HAP-1 (cell line): ENCODE measurements around the gene ZNF638.
"Not testable (repeated sequence)": the region's sequence is repeated elsewhere in the genome, so short reads cannot be mapped to it uniquely, and the experiment has no call there.

Source experiments
- DNase-seq, 2 experiments: peaks; one replicate each; pipeline ENCODE4 v3.0.0-alpha.2; 2016 to 2020; ENCODE audit warnings: low spot score in 2 of 2
- H3K27me3 ChIP-seq: fragments of 250-450 bp; sonication (Bioruptor Pico); 2 replicates; pipeline ENCODE4 v1.5.1; 2020; ENCODE audit warnings: low read depth, mild to moderate bottlenecking, moderate library complexity
- H3K36me3 ChIP-seq: fragments of 250-450 bp; sonication (Bioruptor Pico); replicated peaks from 2 replicates; pipeline ENCODE4 v1.5.1; 2020; ENCODE audit warnings: mild to moderate bottlenecking
- H3K4me1 ChIP-seq: fragments of 250-450 bp; sonication (Bioruptor Pico); 2 replicates; pipeline ENCODE4 v1.5.1; 2020; ENCODE audit warnings: mild to moderate bottlenecking
- H3K4me3 ChIP-seq: fragments of 250-450 bp; sonication (Bioruptor Pico); 2 replicates; pipeline ENCODE4 v1.5.1; 2020; ENCODE audit warnings: mild to moderate bottlenecking, moderate library complexity
- H3K9me3 ChIP-seq: fragments of 250-450 bp; sonication (Bioruptor Pico); 2 replicates; pipeline ENCODE4 v1.5.1; 2020; ENCODE audit warnings: mild to moderate bottlenecking, moderate library complexity
- in situ Hi-C: fragments of 300-500 bp; cut with MboI; formaldehyde crosslinking; loops from 3 replicates; pipeline ENCODE4 v1.14.3; 2020; ENCODE audit warnings: low sequenced_read_pairs, inconsistent platforms, mixed read lengths

Gene ZNF638

GRCh38 chr2:71317060-71317459 is 14.5 kb upstream of the ZNF638 start:
- no peaks in the 10 kb centered on the region for H3K4me1 ChIP-seq
- DNase-seq: no peak
- H3K4me3 ChIP-seq: no peak overlapping the region
- H3K9me3 ChIP-seq: no peaks in the 10 kb centered on the region
- H3K27me3 ChIP-seq: no peaks in the 10 kb centered on the region
- no peaks in the 10 kb centered on the region for H3K36me3 ChIP-seq
- in situ Hi-C loops: no loop called here

- H3K36me3 ChIP-seq, H3K9me3 ChIP-seq, H3K4me1 ChIP-seq, in situ Hi-C loops, H3K4me3 ChIP-seq, H3K27me3 ChIP-seq, DNase-seq: not testable (repeated sequence)
These were observed 13.7 kb upstream of the ZNF638 start for GRCh38 chr2:71317900-71318299.

- no peaks in the 10 kb centered on the region for H3K27me3 ChIP-seq
- DNase-seq: no peak
- H3K4me3 ChIP-seq: no peak overlapping the region
- no peaks in the 10 kb centered on the region for H3K9me3 ChIP-seq
- no peaks in the 10 kb centered on the region for H3K36me3 ChIP-seq
- no peaks in the 10 kb centered on the region for H3K4me1 ChIP-seq
- in situ Hi-C loops: no loop called here
These were observed 8.2 kb upstream of the ZNF638 start for GRCh38 chr2:71323386-71323785.

DNA sequence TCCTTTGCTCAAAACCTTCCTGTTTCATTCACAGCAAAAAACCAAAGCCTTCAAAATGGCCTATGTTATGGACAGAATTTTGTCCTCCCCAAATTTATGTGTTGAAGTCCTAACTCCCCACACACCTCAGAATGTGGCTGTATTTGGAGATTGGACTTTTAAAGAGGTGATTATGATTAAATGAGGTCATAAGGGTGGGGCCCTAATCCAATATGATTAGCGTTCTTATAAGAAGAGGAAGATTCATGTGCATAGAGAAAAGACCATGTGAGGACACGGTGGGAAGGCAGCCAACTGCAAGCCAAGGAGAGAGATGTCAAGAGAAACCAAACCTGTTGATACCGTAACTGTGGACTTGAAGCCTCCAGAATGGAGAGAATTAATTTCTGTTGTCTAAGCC is 4.6 kb upstream of the ZNF638 start:
- H3K4me1 ChIP-seq: peaks cover 9% of the 10 kb centered on the region
- H3K36me3 ChIP-seq: no peaks in the 10 kb centered on the region
- H3K27me3 ChIP-seq: no peaks in the 10 kb centered on the region
- in situ Hi-C loops: no loop called here
- H3K4me3 ChIP-seq: no peak overlapping the region
- no peaks in the 10 kb centered on the region for H3K9me3 ChIP-seq
- DNase-seq: no peak

- in situ Hi-C loops: no loop called here
- no peak for DNase-seq
- H3K4me1 ChIP-seq: peaks cover 10% of the 10 kb centered on the region
- H3K27me3 ChIP-seq: no peaks in the 10 kb centered on the region
- no peaks in the 10 kb centered on the region for H3K9me3 ChIP-seq
- H3K4me3 ChIP-seq: no peak overlapping the region
- H3K36me3 ChIP-seq: no peaks in the 10 kb centered on the region
These were observed 3.7 kb upstream of the ZNF638 start for GRCh38 chr2:71327916-71328315.

- H3K27me3 ChIP-seq: no peaks in the 10 kb centered on the region
- H3K4me1 ChIP-seq: peaks cover 21% of the 10 kb centered on the region
- no peaks in the 10 kb centered on the region for H3K9me3 ChIP-seq
- H3K36me3 ChIP-seq: peaks cover 4% of the 10 kb centered on the region; the same call in 1 of the 2 replicates
- H3K4me3 ChIP-seq: no peak overlapping the region
- in situ Hi-C loops: no loop called here
- DNase-seq: no peak
These were observed 1.4 kb upstream of the ZNF638 start for GRCh38 chr2:71330155-71330554.

DNA sequence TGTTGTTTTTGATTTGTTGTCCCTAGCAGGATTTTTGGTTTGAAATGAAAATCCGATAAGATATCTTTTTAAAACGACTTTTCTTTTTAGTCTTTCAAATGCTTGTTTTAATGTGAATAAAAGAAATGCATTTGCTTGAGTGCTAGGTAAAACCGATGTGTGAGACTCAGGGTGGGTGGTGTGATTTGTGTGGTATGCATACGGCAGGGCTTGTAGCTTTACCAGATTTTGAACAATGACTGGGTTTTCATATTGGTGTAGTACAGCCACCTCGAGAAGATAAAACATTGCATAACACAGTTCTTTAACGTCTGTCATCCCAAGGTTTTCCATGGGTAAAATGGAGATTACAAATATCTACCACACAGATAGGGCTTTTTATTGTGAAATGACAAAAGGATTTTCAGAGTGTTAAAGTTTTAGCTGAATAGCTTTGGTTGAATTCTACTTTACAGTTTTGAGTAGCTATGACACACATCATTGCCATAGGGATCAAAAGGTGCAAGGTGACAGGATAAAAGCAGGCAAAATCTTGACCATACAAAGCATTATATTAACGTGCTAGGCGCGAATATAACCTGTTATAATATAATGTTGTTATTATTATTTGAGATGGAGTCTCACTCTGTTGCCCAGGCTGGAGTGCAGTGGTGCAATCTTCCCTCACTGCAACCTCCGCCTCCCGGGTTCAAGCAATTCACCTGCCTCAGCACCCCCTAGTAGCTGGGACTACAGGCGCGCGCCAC is 824 bp upstream of the ZNF638 start:
- Histone ChIP-seq H3K4me1 (peaks cover 26% of the 10 kb centered on the region), H3K36me3 (peaks cover 4% of the 10 kb centered on the region; the same call in 1 of the 2 replicates), H3K9me3 (no peaks in the 10 kb centered on the region), H3K4me3 (peak overlapping the region; percentile 95), H3K27me3 (no peaks in the 10 kb centered on the region)
- in situ Hi-C loops: no loop called here
- DNase-seq: peak in 1 of 2 experiments; percentile 32

GRCh38 chr2:71331331-71331580 is 326 bp upstream of the ZNF638 start:
- H3K27me3 ChIP-seq, in situ Hi-C loops, DNase-seq, H3K36me3 ChIP-seq, H3K9me3 ChIP-seq: not testable (repeated sequence)
- Histone ChIP-seq H3K4me3 (peak overlapping the region; percentile 95), H3K4me1 (peaks cover 28% of the 10 kb centered on the region)

DNA sequence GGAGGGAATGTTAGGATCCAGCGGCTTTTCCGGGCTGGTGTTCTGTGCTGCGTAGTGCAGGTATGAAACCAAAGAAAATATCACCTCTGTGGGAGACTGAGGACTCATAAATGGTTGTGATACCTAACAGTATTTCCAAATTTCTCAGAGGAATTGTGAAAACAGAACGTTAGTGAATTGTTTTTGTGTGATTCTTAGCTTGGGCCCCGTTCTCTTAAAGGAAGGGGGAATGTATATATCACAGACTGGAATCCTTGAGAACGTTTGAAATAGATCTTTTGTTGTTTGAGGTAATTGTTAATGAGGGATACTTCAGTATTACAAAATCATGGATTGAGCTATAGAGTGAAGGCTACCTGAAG is 834 bp downstream of the ZNF638 start:
- Histone ChIP-seq H3K36me3 (peaks cover 4% of the 10 kb centered on the region; the same call in 1 of the 2 replicates), H3K9me3 (no peaks in the 10 kb centered on the region), H3K4me3 (peak overlapping the region; percentile 95), H3K4me1 (peaks cover 37% of the 10 kb centered on the region), H3K27me3 (no peaks in the 10 kb centered on the region)
- in situ Hi-C loops: no loop called here
- no peak for DNase-seq

- DNase-seq: no peak
- in situ Hi-C loops: no loop called here
- H3K4me3 ChIP-seq: peak overlapping the region; percentile 95
- no peaks in the 10 kb centered on the region for H3K27me3 ChIP-seq
- H3K36me3 ChIP-seq: peaks cover 4% of the 10 kb centered on the region; the same call in 1 of the 2 replicates
- peaks cover 49% of the 10 kb centered on the region for H3K4me1 ChIP-seq
- H3K9me3 ChIP-seq: no peaks in the 10 kb centered on the region
These were observed 2.0 kb downstream of the ZNF638 start for GRCh38 chr2:71333619-71334018.

- Histone ChIP-seq H3K9me3 (no peaks in the 10 kb centered on the region), H3K4me1 (peaks cover 51% of the 10 kb centered on the region), H3K27me3 (no peaks in the 10 kb centered on the region), H3K4me3 (no peak overlapping the region), H3K36me3 (peaks cover 4% of the 10 kb centered on the region; the same call in 1 of the 2 replicates)
- no peak for DNase-seq
- in situ Hi-C loops: no loop called here
These were observed 4.8 kb downstream of the ZNF638 start for GRCh38 chr2:71336384-71336783.

GRCh38 chr2:71336802-71337201 is 5.2 kb downstream of the ZNF638 start:
- Histone ChIP-seq H3K4me3 (no peak overlapping the region), H3K4me1 (peaks cover 51% of the 10 kb centered on the region), H3K27me3 (no peaks in the 10 kb centered on the region), H3K36me3 (peaks cover 4% of the 10 kb centered on the region; the same call in 1 of the 2 replicates), H3K9me3 (no peaks in the 10 kb centered on the region)
- no peak for DNase-seq
- in situ Hi-C loops: no loop called here

DNA sequence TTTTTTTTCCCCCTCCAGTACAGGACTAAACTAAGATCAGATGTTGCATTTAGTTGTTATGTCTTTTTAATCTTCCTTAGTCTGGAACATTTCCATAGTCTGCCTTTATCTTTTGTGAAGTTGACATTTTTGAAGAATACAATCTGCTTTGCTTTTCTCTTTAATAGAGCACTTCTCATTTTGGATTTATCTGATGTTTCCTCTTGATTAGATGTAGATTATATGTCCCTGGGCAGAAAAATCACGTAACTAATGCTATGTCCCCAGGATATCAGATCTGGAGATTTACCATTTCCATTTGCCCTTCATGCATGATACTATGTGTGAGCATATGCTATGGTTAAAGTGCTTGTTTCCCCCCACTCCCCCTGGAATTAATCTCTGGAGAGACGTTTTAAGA is 6.2 kb downstream of the ZNF638 start:
- Histone ChIP-seq H3K27me3 (no peaks in the 10 kb centered on the region), H3K4me3 (no peak overlapping the region), H3K9me3 (no peaks in the 10 kb centered on the region), H3K4me1 (peaks cover 51% of the 10 kb centered on the region), H3K36me3 (peaks cover 4% of the 10 kb centered on the region; the same call in 1 of the 2 replicates)
- in situ Hi-C loops: no loop called here
- DNase-seq: no peak

GRCh38 chr2:71339685-71340084 is 8.1 kb downstream of the ZNF638 start:
- no peak for DNase-seq
- Histone ChIP-seq H3K27me3 (no peaks in the 10 kb centered on the region), H3K9me3 (no peaks in the 10 kb centered on the region), H3K4me3 (no peak overlapping the region), H3K36me3 (no peaks in the 10 kb centered on the region), H3K4me1 (peaks cover 39% of the 10 kb centered on the region)
- in situ Hi-C loops: no loop called here

GRCh38 chr2:71340176-71340575 is 8.6 kb downstream of the ZNF638 start:
- in situ Hi-C loops: no loop called here
- H3K9me3 ChIP-seq: no peaks in the 10 kb centered on the region
- H3K36me3 ChIP-seq: no peaks in the 10 kb centered on the region
- no peak for DNase-seq
- H3K27me3 ChIP-seq: no peaks in the 10 kb centered on the region
- peaks cover 39% of the 10 kb centered on the region for H3K4me1 ChIP-seq
- H3K4me3 ChIP-seq: no peak overlapping the region
